Stimulated activated CD8-positive, alpha-beta memory T cell treated with anti-CD3 and anti-CD28 coated beads, Interleukin-7, amount 100 ng/mL, for 1 hour (primary cell): Measurements from ENCODE around the gene SLC12A5.

Experiments used
- DNase-seq, 2 donors: peaks; one replicate each; pipeline ENCODE4 v3.0.0-alpha.2; 2020; ENCODE audit warnings: low read depth in 2 of 2

SLC12A5 gene

GRCh38 chr20:46108435-46108841 lies 79.4 kb downstream of the SLC12A5 start:
- DNase-seq = no peak

- no peak for DNase-seq
These were observed 80.0 kb downstream of the SLC12A5 start for GRCh38 chr20:46108976-46109375.
